HTERT RPE-1 (cell line): ENCODE measurements around the gene SLC25A4.
"Not testable (repeated sequence)": the region's sequence is repeated elsewhere in the genome, so short reads cannot be mapped to it uniquely, and the experiment has no call there.

Experiments
- in situ Hi-C: fragments of 300-500 bp; cut with MboI; formaldehyde crosslinking; loops from 4 replicates; pipeline ENCODE4 v1.14.3; 2020; ENCODE audit warnings: low sequenced_read_pairs

Gene SLC25A4

GRCh38 chr4:185142912-185143600 is at the start of gene SLC25A4:
Gene SLC25A4 (plus strand): TSS chr4:185143266. CDS start chr4:185143373, 107 bp downstream.
- in situ Hi-C loops: no loop called here

DNA sequence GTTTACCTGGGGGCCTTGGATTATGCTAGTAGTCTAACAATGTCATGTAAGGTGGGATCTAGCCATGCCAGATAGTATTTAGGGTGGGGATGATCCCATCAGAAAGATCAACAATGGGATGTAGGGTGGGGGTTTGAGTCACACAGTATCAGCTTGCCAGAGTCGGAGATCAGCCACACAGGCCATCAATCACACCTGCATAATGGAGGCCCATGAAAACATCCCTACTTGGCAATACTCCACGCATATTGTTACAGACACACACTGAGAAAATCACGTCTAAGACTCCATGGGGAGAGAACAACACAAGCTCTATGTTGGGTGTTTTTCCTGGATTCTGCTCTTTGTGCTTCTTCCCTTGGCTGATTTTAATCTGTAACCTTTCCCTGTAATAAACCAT is 49.5 kb upstream of the SLC25A4 start:
- in situ Hi-C loops: no loop called here

- in situ Hi-C loops: no loop called here
Observed at GRCh38 chr4:185096032-185096653, 46.9 kb upstream of the SLC25A4 start.

DNA sequence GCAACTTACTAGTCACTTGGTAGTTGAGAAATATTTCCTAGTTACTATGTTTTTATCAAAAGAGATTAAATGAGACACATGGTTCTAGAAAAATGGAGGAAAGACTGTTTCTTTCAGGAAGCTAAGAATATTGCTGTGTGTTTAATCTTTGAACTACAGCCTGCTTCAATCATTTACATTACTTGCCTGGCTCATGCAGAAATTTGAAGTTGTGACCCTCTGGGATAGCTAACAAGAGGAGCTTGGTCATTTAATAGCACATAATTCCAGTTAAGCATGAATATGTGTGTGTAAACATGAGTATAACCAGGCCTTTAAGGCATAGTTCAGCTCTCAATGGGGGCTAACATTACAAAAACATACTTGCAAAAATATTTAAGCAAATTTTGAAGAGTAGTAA is 44.6 kb upstream of the SLC25A4 start:
- in situ Hi-C loops: no loop called here

- in situ Hi-C loops: no loop called here
Observed at GRCh38 chr4:185099024-185099682, 43.9 kb upstream of the SLC25A4 start.

DNA sequence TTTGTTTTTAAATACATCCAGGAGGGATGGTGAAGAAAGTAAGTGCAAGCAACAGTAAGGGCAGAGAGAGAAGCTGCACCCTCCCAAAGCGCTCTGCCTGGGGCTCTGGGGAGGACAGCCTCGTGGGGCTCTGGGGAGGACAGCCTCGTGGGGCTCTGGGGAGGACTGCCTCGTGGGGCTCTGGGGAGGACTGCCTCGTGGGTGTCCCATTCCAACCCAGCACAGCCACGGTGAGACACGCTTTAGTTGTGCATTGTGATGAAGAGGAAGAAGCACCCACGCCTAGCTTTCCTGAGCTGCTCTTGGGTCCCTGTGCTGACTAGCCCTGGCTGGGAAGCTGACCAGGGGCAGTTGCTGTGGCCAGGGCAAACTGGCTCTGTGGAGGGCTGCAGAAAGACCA is 43.1 kb upstream of the SLC25A4 start:
- in situ Hi-C loops: no loop called here

GRCh38 chr4:185100423-185100822 is 42.6 kb upstream of the SLC25A4 start:
- in situ Hi-C loops: no loop called here

GRCh38 chr4:185101354-185101890 is 41.6 kb upstream of the SLC25A4 start:
- in situ Hi-C loops: no loop called here

DNA sequence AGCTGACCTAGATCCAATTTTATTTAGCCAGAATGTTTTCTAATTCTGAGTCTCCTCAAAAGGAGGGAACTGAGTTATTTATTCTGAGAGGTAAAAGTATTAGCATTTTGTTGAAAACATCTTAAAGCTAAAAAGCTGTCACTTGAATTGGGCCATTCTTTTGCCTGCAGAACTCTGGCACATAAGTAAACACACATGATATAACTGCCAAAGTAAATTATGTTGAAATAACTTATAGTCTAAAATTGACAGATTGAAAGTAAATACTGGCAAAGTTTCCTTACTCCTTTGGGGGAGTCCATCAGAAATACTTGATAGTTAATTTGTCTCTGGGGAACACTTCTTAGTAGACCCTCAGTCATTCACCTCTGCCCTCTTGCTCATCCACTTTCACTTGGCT is 38.3 kb upstream of the SLC25A4 start:
- in situ Hi-C loops: no loop called here

GRCh38 chr4:185106353-185106752 is 36.7 kb upstream of the SLC25A4 start:
- in situ Hi-C loops: no loop called here

DNA sequence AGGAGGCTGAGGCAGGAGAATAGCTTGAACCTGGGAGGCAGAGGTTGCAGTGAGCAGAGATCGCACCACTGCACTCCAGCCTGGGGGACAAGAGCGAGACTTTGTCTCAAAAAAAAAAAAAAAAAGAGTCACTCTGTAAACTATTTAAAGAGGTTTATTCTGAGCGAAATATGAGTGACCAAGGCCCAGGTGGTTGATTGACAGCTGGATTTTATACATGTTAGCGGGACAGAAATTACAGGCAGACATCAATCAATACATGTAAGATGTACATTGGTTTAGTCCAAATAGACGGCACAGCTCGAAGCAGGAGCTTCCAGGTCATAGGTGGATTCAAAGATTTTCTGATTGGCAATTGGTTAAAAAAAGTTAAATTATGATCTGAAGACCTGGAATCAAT is 35.5 kb upstream of the SLC25A4 start:
- in situ Hi-C loops: not testable (repeated sequence)

- in situ Hi-C loops: no loop called here
Observed at GRCh38 chr4:185108185-185108584, 34.9 kb upstream of the SLC25A4 start.

- in situ Hi-C loops: no loop called here
Observed at GRCh38 chr4:185108669-185109068, 34.4 kb upstream of the SLC25A4 start.

DNA sequence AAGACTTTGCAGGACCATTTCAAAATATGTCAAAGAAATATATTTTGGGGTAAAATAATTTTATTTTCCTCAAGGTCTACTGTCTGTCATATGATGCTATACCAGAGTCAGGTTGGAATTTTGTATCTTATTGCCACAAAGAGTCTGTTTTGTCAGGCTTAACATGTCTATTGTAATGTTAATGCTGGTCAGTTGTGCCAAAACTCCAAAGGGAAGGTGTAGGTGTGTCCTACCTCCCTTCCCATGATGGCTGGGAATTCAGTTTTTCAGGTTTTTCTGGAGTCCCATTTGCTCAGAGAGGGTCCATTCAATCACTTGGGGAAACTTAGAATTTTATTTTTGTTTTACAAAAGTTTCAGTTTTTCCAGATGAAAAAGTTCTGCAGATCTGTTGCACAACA is 33.3 kb upstream of the SLC25A4 start:
- in situ Hi-C loops: no loop called here

- in situ Hi-C loops: no loop called here
Observed at GRCh38 chr4:185110375-185110823, 32.7 kb upstream of the SLC25A4 start.

GRCh38 chr4:185112104-185112503 is 31.0 kb upstream of the SLC25A4 start:
- in situ Hi-C loops: no loop called here

DNA sequence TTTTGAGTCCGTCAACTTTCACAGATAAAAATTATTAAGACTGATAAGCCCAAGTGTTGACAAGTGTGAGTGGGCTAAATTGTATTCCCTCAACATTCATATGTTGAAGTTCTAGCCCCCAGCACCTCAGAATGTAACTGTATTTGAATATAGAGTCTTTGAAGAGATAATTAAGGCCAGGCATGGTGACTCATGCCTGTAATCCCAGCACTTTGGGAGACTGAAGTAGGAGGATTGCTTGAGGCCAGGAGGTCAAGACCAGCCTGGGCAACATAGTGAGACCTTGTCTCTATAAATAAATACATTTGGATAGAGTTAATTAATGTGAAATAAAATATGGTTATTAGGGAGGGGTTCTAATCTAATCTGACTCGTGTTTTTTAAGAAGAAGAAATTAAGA is 29.7 kb upstream of the SLC25A4 start:
- in situ Hi-C loops: no loop called here

GRCh38 chr4:185115827-185116232 is 27.2 kb upstream of the SLC25A4 start:
- in situ Hi-C loops: no loop called here

- in situ Hi-C loops: no loop called here
Observed at GRCh38 chr4:185117300-185117934, 25.6 kb upstream of the SLC25A4 start.

DNA sequence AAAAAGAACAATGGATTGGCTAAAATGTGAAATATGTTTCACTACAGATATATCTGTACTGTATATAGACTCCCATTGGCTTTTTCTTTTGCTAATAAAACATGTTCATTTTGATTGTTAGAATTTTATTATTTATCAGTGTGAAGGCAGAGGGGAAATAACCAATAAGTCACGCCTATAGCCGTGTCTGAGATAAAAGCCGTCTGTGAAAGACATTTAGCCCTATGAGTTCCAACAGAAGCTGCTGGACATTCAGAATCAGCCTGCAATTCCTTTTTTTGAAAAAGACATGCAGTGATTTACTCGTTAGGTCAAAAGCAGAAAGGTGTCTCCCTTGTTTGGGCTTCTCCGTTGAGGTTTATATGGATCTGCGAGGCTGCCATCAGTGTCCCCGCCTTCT is 24.2 kb upstream of the SLC25A4 start:
- in situ Hi-C loops: no loop called here

GRCh38 chr4:185119467-185119866 is 23.6 kb upstream of the SLC25A4 start:
- in situ Hi-C loops: not testable (repeated sequence)
